ENCODE results near the gene TNFAIP8L2.
"Not testable (repeated sequence)": the region's sequence is repeated elsewhere in the genome, so short reads cannot be mapped to it uniquely, and the experiment has no call there.

Gene TNFAIP8L2

GRCh38 chr1:151193304-151193703 is 36.9 kb downstream of the TNFAIP8L2 start:
- DNase-seq, result no peak

GRCh38 chr1:151193856-151194255 is 37.4 kb downstream of the TNFAIP8L2 start:
- DNase-seq, result no peak

- DNase-seq, result peak; percentile 56
Measured at GRCh38 chr1:151194894-151195594, 38.6 kb downstream of the TNFAIP8L2 start.

- peak; percentile 92 for DNase-seq
Measured at GRCh38 chr1:151196292-151196800, 39.9 kb downstream of the TNFAIP8L2 start.

- no peak for DNase-seq
Measured at GRCh38 chr1:151197863-151198253, 41.4 kb downstream of the TNFAIP8L2 start.

- DNase-seq, result peak; percentile 99
Measured at GRCh38 chr1:151198254-151199127, 42.0 kb downstream of the TNFAIP8L2 start, which contains the start of gene PIP5K1A. TSS of gene PIP5K1A (plus strand) at chr1:151198552. CDS start at chr1:151198997, 445 bp downstream.

- no peak for DNase-seq
Measured at GRCh38 chr1:151199873-151200581, 43.6 kb downstream of the TNFAIP8L2 start.

- not testable (repeated sequence) for DNase-seq
Measured at GRCh38 chr1:151205381-151205965, 49.0 kb downstream of the TNFAIP8L2 start.

All from SHP77 treated with DMSO at 0.1 percent for 48 hours (cell line).